HT-29 (cell line): ENCODE data around the gene TTC33. TPM values are rescaled to one million over a fixed set of nuclear protein-coding genes. Genes with fewer than 3 reads are reported as not detected.
"Not testable (repeated sequence)": the region's sequence is repeated elsewhere in the genome, so short reads cannot be mapped to it uniquely, and the experiment has no call there.

Experiments used
- DNase-seq: peaks from one replicate; pipeline ENCODE4 v3.0.0-alpha.2; 2015; ENCODE audit warnings: low spot score
- total RNA-seq: library from RNA; depleted of rRNA; stranded (reverse); fragments of >200 nt; shearing (Covaris generic); gene quantifications from 2 replicates; pipeline ENCODE4 v1.2.3, GENCODE V29; 2014

The TTC33 gene
- total RNA-seq, 1 experiment from 2014 or later = 3.5 TPM

- no peak for DNase-seq
Measured at GRCh38 chr5:40615586-40616170, 140.1 kb downstream of the TTC33 start.

- no peak for DNase-seq
Measured at GRCh38 chr5:40614923-40615585, 140.7 kb downstream of the TTC33 start.

- no peak for DNase-seq
Measured at GRCh38 chr5:40614466-40614865, 141.3 kb downstream of the TTC33 start.

- DNase-seq = no peak
Measured at GRCh38 chr5:40607202-40607601, 148.6 kb downstream of the TTC33 start.

GRCh38 chr5:40606077-40606765 is 149.5 kb downstream of the TTC33 start:
- no peak for DNase-seq

- no peak for DNase-seq
Measured at GRCh38 chr5:40605295-40605958, 150.3 kb downstream of the TTC33 start.

- DNase-seq = no peak
Measured at GRCh38 chr5:40603378-40603777, 152.4 kb downstream of the TTC33 start.

GRCh38 chr5:40601198-40601868 is 154.4 kb downstream of the TTC33 start:
- DNase-seq = no peak

GRCh38 chr5:40600383-40600782 is 155.4 kb downstream of the TTC33 start:
- no peak for DNase-seq

GRCh38 chr5:40599676-40600075 is 156.1 kb downstream of the TTC33 start:
- no peak for DNase-seq

GRCh38 chr5:40594811-40595210 is 160.9 kb downstream of the TTC33 start:
- no peak for DNase-seq

- DNase-seq = not testable (repeated sequence)
Measured at GRCh38 chr5:40591727-40592396, 163.9 kb downstream of the TTC33 start.

GRCh38 chr5:40587376-40587775 is 168.4 kb downstream of the TTC33 start:
- no peak for DNase-seq

- DNase-seq = no peak
Measured at GRCh38 chr5:40585537-40586267, 170.1 kb downstream of the TTC33 start.

GRCh38 chr5:40584054-40584453 is 171.7 kb downstream of the TTC33 start:
- DNase-seq = no peak

GRCh38 chr5:40578501-40579451 is 177.0 kb downstream of the TTC33 start:
- no peak for DNase-seq

GRCh38 chr5:40577718-40578117 is 178.0 kb downstream of the TTC33 start:
- DNase-seq = no peak

GRCh38 chr5:40575921-40576320 is 179.8 kb downstream of the TTC33 start:
- no peak for DNase-seq

- DNase-seq = no peak
Measured at GRCh38 chr5:40575411-40575810, 180.3 kb downstream of the TTC33 start.
